ENCODE measurements around the gene TEX51. TPM values are rescaled to one million over a fixed set of nuclear protein-coding genes. Genes with fewer than 3 reads are reported as not detected.

The TEX51 gene
- total RNA-seq, 4 donors from 2014 or later = not detected

DNA sequence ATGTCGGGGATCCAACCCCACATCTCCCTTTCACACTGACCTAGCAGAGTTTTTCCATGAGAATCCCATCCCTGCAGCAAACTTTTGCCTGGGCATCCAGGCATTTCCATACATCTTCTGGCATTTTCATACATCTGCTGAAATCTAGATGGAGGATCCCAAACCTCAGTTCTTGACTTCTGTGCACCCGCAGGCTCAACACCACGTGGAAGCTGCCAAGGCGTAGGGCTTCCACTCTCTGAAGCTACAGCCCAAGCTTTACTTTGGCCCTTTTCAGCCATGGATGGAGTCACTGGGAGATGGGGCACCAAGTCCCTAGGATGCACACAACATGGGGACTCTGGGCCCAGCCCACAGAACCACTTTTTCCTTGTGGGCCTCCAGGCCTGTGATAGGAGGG is 32.2 kb upstream of the TEX51 start:
- TF ChIP-seq POLR2A (IDR thresholded peaks at IDR 0.05) (no peak), POLR2AphosphoS5 (IDR thresholded peaks at IDR 0.05) (no peak), EP300 (IDR thresholded peaks at IDR 0.05; ENCODE audit: low read depth) (no peak)
- TF ChIP-seq, protein P1, sequence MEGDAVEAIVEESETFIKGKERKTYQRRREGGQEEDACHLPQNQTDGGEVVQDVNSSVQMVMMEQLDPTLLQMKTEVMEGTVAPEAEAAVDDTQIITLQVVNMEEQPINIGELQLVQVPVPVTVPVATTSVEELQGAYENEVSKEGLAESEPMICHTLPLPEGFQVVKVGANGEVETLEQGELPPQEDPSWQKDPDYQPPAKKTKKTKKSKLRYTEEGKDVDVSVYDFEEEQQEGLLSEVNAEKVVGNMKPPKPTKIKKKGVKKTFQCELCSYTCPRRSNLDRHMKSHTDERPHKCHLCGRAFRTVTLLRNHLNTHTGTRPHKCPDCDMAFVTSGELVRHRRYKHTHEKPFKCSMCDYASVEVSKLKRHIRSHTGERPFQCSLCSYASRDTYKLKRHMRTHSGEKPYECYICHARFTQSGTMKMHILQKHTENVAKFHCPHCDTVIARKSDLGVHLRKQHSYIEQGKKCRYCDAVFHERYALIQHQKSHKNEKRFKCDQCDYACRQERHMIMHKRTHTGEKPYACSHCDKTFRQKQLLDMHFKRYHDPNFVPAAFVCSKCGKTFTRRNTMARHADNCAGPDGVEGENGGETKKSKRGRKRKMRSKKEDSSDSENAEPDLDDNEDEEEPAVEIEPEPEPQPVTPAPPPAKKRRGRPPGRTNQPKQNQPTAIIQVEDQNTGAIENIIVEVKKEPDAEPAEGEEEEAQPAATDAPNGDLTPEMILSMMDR (IDR thresholded peaks at IDR 0.05) = no peak
- DNase-seq = no peak
- Histone ChIP-seq H3K9me3 (no peaks in the 10 kb centered on the region), H3K4me1 (no peaks in the 10 kb centered on the region), H3K36me3 (no peaks in the 10 kb centered on the region), H3K4me3 (no peak overlapping the region), H3K27me3 (no peaks in the 10 kb centered on the region), H3K27ac (no peak overlapping the region)
- intact Hi-C loops (cut with DNase I; ENCODE audit: low total_unique reads) = no loop called here
- in situ Hi-C loops (cut with MboI; ENCODE audit: low pct_ligation_motif_present in 1 of 4, low pct_unique_long_range_greater_than_20kb in 1 of 4, low sequenced_read_pairs in 3 of 4) = no loop called here
- WGBS, 2 donors (ENCODE audit: low coverage in 1 of 2) = 90 to 100% methylated on average over 2 to 4 of the region's 4 CpGs

DNA sequence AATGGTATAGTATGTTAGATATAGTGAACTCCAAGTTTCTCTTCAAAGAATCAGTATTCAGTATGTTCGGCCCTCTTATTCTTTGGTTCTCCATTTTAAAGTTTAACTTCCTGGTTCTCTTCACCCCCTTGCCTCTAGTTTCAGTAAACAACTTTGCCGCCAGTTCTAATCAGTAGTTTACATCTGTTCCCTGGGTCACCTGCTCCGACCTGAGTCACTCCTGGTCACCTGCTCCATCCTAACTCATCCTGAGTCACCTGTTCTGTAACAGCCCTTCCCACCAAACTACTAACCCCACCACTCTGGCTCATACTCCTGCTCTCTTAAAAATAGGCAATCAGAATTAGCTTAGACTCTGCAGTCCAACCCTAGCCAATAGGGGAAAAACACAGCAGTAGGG is 23.7 kb upstream of the TEX51 start:
- no peaks in the 10 kb centered on the region for H3K36me3 ChIP-seq
- intact Hi-C loops (cut with DNase I; ENCODE audit: low total_unique reads) = no loop called here
- H3K4me3 ChIP-seq = no peak overlapping the region
- H3K27ac ChIP-seq = no peak overlapping the region
- DNase-seq = no peak
- no peaks in the 10 kb centered on the region for H3K27me3 ChIP-seq
- no peaks in the 10 kb centered on the region for H3K4me1 ChIP-seq
- 54 to 61% methylated on average over 3 of the region's 3 CpGs for WGBS, 2 donors (ENCODE audit: low coverage in 1 of 2)
- in situ Hi-C loops (cut with MboI; ENCODE audit: low pct_ligation_motif_present in 1 of 4, low pct_unique_long_range_greater_than_20kb in 1 of 4, low sequenced_read_pairs in 3 of 4) = no loop called here
- TF ChIP-seq, protein P1 (IDR thresholded peaks at IDR 0.05) = no peak
- TF ChIP-seq EP300 (IDR thresholded peaks at IDR 0.05; ENCODE audit: low read depth) (no peak), POLR2A (IDR thresholded peaks at IDR 0.05) (no peak), POLR2AphosphoS5 (IDR thresholded peaks at IDR 0.05) (no peak)
- peaks cover 4% of the 10 kb centered on the region in 2 donors for H3K9me3 ChIP-seq

DNA sequence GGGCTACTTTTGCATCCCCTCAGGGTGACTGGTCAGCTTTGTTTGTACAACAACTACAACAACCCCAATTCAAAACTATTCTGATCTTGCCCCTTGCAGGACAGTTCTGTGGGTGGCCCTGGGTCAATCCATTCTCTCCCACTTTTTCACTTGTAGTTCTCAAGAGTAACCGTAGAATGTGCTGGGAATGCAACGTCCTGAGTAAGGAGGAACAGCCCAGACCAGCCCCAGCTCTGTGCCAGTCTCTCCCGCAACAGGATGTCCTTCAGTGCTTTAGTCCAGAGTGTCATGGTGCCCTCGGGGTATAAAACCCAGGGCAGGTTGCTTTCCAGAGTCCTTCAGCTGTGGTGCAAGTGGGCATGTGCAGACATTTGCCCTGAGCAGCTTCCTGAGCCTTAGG is 22.1 kb upstream of the TEX51 start:
- in situ Hi-C loops (cut with MboI; ENCODE audit: low pct_ligation_motif_present in 1 of 4, low pct_unique_long_range_greater_than_20kb in 1 of 4, low sequenced_read_pairs in 3 of 4) = no loop called here
- Histone ChIP-seq H3K36me3 (no peaks in the 10 kb centered on the region), H3K27me3 (no peaks in the 10 kb centered on the region), H3K27ac (no peak overlapping the region), H3K4me1 (no peaks in the 10 kb centered on the region), H3K4me3 (no peak overlapping the region), H3K9me3 (peaks cover 4% of the 10 kb centered on the region in 2 donors)
- DNase-seq = no peak
- intact Hi-C loops (cut with DNase I; ENCODE audit: low total_unique reads) = no loop called here
- TF ChIP-seq POLR2AphosphoS5 (IDR thresholded peaks at IDR 0.05) = no peak
- TF ChIP-seq EP300 (IDR thresholded peaks at IDR 0.05; ENCODE audit: low read depth) = no peak
- TF ChIP-seq, protein P1 (IDR thresholded peaks at IDR 0.05) = no peak
- no peak for TF ChIP-seq POLR2A (IDR thresholded peaks at IDR 0.05)
- 71% methylated on average over 1 of the region's 4 CpGs; no CpG with 5 or more reads in 1 of the 2 donors for WGBS, 2 donors (ENCODE audit: low coverage in 1 of 2)

DNA sequence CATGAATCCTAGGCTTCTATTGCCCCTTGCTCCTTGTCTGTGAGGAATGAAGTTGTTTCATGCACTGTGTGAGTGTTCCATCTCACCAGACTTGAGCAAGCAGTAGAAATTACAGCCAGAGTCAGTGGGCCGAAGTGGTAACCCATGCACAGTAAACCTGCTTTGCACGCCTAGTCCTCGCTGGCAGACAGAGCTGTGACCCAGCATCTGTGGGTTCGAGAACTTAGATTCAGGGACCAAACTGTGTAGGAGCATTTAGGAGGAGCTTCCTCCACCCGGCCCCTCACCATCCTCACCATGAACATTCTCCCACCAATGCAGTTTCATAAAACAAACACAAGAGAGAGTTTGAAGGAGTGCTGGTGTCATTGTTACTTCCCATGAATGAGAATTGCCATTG is 21.6 kb upstream of the TEX51 start:
- intact Hi-C loops (cut with DNase I; ENCODE audit: low total_unique reads) (no loop called here), in situ Hi-C loops (cut with MboI; ENCODE audit: low pct_ligation_motif_present in 1 of 4, low pct_unique_long_range_greater_than_20kb in 1 of 4, low sequenced_read_pairs in 3 of 4) (no loop called here)
- Histone ChIP-seq H3K27me3 (no peaks in the 10 kb centered on the region), H3K9me3 (peaks cover 4% of the 10 kb centered on the region in 2 donors), H3K4me3 (no peak overlapping the region), H3K27ac (no peak overlapping the region), H3K36me3 (no peaks in the 10 kb centered on the region), H3K4me1 (no peaks in the 10 kb centered on the region)
- TF ChIP-seq EP300 (IDR thresholded peaks at IDR 0.05; ENCODE audit: low read depth) (no peak), POLR2A (IDR thresholded peaks at IDR 0.05) (no peak), POLR2AphosphoS5 (IDR thresholded peaks at IDR 0.05) (no peak)
- TF ChIP-seq, protein P1 (IDR thresholded peaks at IDR 0.05) = no peak
- 92 to 94% methylated on average over 2 to 5 of the region's 5 CpGs for WGBS, 2 donors (ENCODE audit: low coverage in 1 of 2)
- no peak for DNase-seq
